HS-5 (cell line): Measurements from ENCODE around the gene PARN.

Experiments used
- DNase-seq: peaks from one replicate; pipeline ENCODE4 v3.0.0-alpha.2; 2012; ENCODE audit warnings: low read depth

Gene PARN

GRCh38 chr16:14499110-14499509 lies 130.9 kb downstream of the PARN start:
- DNase-seq = no peak

- no peak for DNase-seq
These were observed 132.6 kb downstream of the PARN start for GRCh38 chr16:14497245-14498082.

- no peak for DNase-seq
These were observed 133.3 kb downstream of the PARN start for GRCh38 chr16:14496786-14497185.

DNA sequence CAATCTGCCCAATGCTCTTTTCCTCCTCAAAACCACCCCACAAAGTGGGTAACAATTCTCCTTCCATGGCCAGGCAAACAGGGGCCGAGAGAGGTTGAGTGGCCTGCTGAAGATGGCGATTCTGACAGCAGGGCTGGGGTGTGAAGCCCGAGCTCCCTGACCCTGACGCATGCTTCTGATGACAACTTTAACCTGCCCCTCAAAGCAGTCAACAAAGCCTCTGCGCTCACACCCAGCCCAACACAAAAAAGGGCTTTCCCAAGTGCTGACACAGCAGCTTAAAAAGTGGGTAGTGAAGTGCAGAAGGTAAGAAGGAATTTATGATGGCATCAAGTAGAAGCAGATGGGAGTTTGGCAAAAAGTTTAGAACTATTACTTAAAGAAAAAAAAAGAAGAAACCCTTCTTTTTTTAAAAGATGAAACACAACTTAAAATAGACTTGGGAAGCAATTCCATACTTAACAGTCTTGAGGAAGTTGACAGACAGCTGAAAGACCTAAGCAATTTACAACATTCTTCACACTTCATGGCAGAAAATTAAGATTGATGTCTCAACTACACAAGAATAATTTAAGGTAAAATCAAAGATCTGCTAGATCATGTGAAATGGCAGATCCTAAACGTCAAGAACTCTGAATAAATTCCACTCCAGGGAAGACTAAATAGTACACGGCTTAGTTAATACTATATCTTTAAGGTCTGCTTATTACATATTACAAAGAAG lies 133.9 kb downstream of the PARN start:
- DNase-seq = no peak

GRCh38 chr16:14495213-14496046 lies 134.6 kb downstream of the PARN start:
- no peak for DNase-seq

GRCh38 chr16:14494396-14494966 lies 135.6 kb downstream of the PARN start:
- no peak for DNase-seq

- DNase-seq = no peak
These were observed 136.3 kb downstream of the PARN start for GRCh38 chr16:14493791-14494190.

DNA sequence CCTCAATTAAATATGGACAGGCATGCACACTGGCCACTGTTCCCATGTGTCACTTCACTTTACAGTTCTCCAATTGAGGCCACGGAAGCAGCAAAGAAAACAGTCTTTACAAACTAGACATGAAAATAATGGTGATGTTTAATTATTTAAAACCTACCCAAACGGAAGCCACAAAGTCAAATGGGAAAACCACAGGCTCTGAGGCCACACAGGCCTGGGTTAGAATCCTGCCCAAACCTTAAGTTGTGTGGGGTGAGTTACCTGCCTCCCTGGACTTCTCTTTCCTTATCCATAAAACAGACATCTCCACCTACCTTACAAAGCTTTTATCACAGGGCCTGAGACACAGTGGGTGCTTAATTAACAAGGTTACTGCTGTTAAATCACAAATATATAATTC lies 137.4 kb downstream of the PARN start:
- no peak for DNase-seq

DNA sequence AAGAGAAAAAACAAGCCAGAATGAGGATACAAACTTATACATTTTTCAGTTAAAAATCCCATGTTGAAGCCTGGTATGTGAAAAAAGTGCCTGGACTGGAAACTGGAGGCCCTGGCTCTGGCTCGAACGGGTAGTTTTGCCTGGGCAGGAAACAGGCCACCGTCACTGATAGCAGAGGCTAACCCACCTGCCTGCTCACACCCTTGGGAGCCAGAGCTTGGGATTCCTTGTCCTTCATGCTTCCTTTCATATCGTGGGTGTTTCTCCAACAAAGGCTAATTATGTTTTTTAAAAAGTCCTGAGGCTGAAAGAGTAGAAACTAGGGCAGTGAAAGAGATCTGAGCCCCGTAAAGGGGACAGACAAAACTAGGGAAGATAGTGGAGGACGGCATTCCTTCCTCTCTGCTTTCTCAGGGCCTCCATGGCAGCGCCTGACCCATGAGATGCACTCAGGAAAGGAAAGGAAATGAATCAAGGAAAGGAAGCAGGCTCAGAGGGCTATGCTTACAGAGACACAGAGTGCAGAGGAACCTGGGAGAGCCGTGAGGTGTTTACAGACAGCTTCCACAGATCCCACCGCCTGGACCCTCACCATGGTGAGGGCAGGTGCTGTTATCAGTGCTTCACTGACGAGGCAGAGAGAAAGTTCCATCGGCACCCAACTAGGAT lies 138.1 kb downstream of the PARN start:
- DNase-seq = no peak

- no peak for DNase-seq
These were observed 139.8 kb downstream of the PARN start for GRCh38 chr16:14490235-14490634.

DNA sequence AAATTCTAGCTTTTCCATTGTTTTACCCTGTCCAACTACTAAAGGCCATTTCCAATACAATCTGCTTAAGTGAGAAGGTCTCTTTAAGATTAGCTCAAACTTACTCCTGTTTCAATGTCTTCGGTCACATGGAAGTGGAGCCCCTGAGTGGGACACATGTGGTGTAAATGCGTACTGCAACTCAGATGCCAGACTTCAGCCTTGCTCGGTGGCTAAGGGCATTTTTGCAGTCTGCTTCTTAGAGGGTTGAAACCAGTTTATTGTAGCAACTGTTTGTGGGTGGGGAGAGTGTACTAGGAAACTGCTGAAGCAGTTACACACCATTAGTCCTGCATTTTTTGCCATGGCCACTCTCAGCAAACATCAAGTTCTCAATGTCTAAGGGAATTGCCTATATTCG lies 140.6 kb downstream of the PARN start:
- no peak for DNase-seq

- no peak for DNase-seq
These were observed 142.5 kb downstream of the PARN start for GRCh38 chr16:14487579-14487978.

DNA sequence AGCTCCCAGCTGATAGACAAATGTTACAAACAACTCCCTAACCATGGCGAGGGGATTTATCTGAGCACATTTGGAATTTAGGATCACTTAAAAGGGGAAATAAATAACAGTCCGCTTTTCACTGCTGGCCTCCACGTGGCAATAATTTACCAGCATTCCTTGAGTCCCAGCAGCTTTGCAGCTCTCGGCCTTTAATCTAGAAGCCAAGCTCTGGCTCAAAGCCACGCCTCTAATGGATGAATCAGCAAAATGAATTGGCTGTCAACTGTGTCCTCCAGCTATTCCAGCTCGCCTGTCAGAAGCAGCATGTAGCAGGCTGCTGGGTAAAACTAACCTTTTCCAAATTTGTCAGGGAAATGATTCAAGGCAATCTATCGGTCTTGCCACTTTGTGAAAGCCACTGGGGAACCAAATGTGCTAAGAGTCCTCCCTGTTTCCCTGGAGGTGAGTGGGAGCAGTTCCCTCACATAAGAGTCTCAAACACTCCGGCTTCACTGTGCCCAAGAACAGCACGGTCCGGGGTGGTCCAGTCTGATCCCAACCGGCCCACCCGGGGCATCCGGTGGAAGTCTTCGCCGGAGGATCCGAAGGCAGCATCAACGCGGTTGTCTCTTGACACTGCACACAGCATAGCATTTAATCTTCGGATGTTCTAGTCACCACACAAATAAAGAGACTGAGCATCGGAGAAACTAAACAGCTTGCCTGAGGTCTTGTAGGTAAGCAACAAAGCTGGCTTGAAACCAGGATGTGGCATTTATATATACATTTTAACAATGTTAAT lies 143.3 kb downstream of the PARN start:
- peak; percentile 80 for DNase-seq

DNA sequence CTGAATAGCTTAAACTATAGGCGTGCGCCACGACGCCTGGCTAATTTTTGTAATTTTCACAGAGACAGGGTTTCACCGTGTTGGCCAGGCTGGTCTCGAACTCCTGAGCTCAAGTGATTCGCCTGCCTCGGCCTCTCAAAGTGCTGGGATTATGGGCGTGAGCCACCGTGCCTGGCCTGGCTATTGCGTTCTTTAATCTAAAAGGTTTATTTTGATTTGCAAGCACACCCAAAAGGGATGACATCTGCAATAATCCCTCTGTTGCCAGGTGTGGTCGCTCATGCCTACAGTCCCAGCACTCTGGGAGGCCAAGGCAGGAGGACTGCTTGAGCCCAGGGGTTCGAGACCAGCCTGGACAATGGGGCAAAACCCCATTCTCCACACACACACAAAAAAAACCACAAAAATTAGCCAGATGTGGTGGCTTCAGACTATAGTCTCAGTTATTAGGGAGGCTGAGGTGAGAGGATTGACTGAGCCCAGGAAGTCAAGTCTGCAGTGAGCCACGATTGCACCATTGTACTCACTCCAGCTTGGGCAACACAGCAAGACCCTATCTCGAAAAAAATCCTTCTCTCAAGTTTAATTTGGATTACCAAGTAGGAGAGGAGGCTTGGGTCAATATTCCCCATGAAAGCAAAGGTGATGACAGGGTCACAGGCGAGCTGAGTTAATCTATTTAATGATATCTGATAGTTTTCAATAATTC lies 144.1 kb downstream of the PARN start:
- DNase-seq = no peak

DNA sequence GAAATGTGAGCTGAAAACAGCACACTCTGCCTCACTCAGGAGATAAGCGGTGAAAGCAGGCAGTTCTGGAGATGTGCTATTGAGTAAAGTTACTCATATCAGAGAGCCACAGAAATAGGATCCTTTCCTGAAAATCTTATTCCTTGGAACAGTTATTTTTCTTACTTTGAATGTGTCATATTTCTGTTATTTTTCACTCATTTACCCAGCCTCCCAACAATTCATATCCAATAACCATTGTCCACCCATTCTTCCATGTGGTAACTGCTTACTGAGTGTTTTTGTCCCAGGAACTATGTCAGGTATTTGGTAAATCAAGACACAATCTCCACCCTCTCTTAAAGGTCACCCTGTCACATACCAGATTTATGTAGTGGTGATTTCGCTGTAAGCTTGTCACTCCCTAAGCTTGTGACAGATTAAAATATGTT lies 144.9 kb downstream of the PARN start:
- DNase-seq = no peak

GRCh38 chr16:14483819-14484385 lies 146.2 kb downstream of the PARN start:
- DNase-seq = no peak

DNA sequence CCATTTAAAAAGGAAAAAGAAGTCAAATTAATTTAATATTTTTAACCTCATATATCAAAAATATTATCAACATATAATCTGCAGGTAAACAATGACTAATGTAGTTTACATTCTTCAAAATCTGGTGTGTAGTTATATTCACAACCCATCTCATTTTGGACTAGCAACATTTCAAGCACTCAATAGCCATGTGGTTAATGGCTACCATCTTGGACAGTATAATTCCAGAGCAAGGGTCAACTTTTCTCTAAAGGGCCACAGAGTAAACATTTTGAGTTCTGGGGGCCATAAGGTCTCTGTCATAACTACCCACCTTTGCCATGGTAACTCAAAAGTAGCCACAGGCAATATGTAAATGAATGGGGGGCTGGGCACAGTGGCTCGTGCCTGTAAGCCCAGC lies 153.9 kb downstream of the PARN start:
- DNase-seq = no peak

DNA sequence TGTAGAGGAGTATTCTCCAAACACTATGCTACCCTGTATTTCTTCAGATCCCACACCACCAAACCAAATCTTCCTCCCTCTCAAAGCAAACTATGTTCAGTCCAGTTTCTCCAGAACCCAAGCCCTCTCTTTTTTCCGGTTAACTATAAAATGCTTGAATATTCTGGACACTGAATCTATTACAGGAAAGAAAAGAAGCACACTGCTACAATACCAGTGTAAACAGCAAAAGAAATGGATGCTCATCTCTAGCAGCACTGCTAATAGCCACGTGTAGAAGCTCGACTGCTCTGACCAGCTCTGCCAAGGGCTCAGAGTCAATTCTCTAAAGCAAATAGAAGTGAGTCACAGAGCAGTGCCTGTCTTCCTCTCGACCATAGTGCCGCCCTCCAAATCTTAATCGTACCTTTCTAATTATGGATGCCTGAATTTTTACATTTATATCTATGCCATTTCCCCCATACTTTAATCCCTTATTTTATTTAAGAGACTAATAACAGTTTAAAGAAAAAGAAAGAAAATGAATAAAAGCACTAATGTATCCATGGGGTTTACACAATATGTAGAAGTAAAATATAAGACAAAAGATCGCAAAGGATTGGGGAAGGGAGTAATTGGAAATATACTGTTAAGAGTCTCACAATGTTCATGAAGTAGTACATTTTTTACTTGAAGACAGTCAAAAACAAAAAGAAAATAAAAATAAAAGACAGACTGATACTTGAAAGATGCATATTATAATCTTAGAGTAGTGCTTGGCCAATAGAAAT lies 154.5 kb downstream of the PARN start:
- no peak for DNase-seq

DNA sequence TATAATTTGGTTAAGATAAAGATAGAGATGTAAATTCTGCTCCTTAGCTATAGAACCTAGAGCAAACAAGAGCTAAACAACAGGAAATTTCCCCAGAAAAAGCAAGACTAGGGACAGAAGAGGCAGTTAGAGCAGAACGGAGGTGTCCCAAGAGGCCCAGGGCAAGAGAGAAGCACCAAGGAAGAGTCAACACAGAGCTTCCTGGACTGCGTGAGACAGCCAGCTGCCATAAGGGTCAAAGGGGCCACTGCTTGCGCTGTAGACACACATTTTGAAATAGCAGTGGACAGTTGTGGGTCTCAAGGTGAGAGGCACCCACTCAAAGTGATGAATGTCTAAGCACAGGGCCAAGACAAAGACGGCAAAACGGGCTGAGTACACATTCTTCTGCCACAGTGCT lies 156.6 kb downstream of the PARN start:
- DNase-seq = no peak
